ENCODE measurements around the gene KRT79.

Gene KRT79

GRCh38 chr12:52788876-52789636 lies 45.1 kb downstream of the KRT79 start:
- no peak for DNase-seq

DNA sequence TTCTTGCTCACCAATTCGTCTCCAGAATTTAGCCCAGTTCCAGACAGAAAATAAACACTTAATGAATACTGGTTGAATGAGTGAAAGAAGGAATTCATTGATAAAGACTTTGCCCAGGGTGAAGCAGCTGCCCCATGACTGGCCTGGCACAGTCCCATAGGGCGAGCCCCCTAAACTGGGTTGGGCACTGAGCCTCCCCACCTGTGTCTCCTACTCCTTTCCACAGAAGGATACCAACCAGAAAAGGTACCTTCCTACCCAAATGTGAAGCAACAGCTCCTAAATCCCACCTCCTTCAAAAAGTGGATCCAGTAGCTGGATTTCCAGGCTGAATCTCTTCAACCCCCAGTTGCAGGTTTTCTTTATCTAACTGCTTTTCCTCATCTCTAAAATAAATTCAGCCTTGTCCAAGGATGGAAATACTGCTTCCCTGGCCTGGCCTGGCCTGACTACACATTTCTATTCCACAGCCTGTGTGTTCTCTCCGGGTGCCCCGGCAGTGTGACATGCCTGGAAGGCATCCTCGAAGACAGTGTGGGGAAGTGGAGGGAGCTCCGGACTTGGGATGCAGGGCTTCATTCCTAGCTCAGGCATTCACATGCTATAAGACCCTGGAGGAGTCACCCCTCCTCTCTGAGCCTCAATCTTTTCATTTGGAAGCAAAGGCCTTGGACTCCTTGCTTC lies 45.8 kb downstream of the KRT79 start:
- no peak for DNase-seq

DNA sequence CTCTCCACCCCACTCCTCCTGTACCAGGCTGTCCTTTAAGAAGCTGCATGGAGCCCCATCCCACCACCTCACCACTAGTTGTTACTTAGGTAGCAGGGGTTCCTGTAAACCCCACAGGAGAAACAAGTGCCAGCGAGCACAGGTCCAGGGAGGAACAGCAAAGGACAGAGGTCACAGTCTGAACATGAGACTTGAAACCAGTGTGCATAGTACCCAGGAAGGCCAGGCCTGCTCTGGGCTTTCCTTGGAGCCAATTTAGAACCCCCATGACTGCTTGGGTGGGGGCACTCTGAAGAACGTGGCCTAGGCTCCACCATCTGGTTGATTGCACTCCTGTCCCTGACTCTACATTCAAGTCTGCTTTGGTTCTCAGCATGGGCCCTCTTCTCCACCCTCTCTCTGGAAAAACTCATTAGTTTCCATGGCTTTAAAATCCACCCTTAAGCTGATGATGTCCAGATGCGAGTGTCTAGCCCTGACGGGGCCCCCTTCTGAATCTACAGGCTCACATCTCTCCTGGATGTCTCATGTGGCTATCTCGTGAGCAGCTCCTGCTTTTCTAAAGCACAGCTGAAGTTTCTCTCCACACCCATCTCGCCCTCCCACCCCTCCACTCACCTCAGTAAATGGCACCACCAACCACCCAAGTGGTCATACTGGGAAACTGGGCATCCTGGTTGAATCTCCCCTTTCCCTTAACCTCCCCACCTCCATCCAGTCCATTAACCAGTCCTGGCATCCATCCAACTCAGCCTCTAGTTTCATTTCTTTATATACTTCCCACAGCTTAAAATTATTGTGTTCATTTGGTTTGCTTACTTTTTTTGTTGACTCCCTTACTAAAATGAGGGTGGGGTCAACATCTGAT lies 46.6 kb downstream of the KRT79 start:
- no peak for DNase-seq

DNA sequence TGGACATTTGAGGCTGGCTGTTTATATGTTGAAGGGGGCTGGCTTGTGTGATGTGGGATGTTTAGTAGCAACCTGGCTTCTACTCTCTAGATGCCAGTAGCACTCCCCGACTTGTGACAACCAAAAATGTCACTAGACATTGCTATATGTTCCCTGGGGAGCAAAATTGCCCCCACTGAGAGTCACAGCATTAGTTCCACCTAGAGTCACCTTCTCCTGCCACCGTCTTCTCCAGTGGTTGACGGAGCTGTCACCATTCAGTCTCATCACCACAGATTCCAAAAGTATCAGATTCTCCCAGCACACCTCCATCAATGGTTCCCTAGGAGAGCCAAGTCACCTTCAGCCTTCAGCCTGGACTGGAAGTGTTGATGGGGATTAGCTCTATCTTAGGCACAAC lies 49.2 kb downstream of the KRT79 start:
- no peak for DNase-seq

DNA sequence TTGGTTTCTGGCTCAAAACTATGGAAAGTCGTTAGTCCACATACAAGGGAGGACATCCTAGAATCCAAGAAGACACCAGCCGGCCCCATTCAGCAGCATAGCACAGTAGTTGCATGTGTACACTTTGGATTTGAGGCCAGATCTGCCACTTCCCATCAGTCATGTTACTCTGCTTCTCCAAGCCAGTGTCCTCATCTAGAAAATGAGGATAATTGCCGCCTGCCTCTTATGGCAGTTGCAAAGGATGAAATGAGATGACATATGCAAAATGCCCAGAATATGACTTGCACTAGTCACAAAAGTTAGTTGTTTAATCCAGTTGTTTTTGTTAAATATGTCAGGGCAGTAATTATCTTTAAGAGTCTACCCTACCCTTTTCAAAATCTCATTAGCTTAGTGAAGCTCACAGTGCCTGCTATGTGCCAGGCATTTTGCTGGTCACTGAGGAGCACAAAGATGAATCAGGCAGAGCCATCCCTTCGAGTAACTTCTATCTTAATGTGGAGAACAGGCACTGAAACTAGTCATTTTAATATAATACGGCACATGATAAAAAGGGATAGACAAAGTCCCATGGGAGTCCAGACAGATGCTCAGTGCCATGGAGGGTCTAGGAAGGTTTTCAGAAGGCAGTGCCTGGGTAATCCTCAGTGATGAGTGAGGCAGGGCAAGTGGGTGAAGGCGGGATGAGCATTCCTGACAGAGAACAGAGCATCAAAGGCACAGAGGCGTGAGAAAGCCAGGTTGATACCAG lies 50.4 kb downstream of the KRT79 start:
- no peak for DNase-seq

GRCh38 chr12:52782502-52782901 lies 51.6 kb downstream of the KRT79 start:
- DNase-seq: no peak

DNA sequence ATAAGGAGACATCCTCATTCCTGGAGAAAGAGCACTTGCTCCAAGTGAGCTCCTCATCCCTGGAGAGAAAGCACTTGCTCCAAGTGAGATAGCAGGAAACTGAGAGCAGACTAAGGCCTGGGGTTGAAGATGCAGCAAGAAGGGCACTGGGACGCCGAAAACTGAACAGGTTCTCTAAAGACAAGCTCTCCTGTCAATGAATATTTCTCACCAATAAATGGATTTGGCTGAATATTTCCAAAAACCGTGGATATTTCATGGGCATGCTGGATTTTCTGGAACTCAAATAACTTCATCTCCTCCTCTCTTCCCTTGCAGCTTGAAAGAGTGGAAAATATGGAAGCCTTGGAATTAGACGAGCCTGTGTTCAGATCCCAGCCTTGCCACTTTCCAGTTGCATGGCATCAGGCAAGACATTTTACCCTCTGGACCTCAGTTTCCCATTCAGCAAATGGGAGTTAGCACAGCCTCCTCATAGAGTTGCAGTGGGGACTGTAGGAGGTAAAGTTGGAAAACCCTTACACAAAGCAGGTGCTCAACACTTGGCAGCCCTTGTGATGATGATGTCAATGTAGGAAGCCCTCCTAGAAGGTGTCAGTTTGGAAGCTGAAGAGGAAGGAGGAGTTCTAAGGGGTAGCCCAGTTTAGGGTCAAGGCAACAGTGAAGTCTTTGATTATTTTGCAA lies 52.6 kb downstream of the KRT79 start:
- DNase-seq: no peak

DNA sequence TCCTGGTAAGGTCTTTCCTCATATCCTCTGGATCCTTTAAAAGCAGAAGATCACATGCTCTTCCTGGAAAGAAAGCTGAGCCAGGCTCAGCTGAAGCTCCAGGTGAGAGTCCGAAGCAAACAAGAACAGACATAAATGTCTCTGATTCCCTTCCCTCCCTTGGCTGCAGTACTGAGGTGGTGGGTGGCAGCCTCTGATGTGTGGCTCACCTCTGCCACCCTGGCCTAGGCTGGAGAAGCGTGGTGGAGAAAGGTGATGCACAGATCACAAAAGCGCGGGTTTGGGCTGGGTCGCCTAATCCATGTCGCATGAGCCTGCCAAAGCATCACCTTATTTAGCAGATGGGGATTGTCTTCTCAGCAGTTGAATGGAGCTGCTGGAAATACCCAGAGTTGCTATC lies 54.2 kb downstream of the KRT79 start:
- DNase-seq: no peak

DNA sequence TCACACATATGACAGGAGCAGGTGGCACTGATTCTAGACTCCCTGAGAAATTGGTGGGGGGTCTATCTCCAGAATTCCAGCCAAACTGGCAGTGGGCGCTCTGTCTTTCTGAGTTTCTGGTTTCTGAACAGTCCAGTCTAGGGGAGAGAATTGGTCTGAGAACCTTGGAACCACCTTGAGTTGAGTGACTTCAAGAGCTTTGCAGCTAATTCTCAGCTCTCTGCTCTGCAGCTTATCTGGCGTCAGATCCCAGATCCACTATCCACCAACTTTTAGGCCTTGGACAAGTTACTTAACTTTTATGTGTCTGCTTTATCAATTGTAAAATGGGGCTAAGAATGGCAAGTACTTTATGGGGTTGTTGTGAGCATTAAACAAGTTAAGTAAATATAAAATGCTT lies 55.3 kb downstream of the KRT79 start:
- DNase-seq: no peak

DNA sequence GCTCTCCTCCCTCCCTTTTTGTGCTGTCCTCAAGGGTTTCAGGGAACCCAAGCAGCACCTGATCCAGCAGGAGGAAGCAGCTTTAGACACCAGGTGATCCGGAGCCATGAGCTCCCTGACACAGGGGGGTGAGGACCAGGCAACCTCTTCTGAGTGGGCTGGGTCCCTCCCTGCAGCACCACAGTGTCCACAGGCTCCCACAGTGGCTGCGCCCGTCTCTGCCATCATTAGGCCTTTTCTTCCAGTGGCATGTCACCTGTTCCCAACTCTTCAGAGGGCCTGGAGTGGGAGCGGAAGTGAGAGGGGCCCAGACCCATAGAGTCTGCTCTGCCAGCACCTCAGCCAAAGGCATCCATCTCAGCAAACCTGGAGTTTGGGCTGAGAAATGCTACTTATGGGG lies 56.5 kb downstream of the KRT79 start:
- DNase-seq: no peak

DNA sequence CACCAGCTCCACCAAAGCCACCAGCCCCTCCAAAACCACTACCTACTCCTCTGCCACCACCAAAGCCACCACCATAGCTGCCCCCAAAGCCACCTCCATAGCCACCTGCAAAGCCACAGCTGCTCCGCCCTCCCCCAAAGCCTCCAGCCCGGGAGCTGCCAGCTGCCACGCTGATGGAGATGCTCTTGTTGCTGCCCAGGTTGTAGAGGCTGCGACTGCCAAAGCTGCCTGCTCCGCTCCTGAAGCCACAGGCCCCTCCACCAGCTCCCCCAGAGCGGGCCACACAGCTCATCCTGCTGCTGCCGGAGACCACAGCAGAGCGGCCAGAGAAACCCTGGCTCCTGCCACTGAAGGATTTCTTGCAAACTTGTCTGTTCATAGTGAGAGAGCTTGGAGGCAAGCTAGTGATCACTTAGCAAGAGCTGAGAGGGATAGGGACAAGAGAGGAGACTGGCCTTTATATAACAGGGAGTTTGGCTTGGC lies 57.2 kb downstream of the KRT79 start, which contains the start of gene KRT76:
TSS of gene KRT76 (minus strand) at position 433 of the 483 bp plus-strand sequence. CDS start at position 379, 54 bp downstream.
- no peak for DNase-seq

- no peak for DNase-seq
These were observed 57.7 kb downstream of the KRT79 start for GRCh38 chr12:52776435-52776834.

DNA sequence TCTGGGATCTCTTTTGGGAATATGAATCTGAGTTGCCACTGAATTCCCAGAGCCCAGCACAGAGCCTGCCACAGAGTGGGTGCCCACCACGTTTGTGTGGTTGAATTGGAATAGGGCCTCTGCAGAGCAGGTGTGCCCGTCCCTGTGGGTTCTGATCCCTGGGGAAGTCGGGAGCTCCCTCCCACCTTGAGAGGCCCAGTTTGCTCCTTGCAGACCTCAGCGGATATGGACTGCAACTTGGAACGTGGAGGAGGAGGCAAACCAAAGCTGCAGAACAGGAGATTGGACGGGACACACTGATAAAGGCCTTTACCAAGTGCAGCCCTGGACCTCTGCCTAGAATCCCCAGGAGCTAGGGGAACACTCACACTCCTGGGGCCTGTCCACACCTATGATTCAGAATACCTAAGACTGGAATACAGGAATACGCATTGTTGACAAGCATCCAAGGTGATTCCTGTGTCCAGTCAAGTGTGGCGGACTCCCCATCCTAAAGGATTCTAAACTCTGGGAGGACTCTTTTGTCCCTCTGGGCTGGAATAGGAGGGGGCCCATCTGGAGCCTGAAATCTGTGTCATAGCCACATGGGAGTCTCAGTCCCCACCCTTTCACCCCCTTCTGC lies 59.4 kb downstream of the KRT79 start:
- no peak for DNase-seq

DNA sequence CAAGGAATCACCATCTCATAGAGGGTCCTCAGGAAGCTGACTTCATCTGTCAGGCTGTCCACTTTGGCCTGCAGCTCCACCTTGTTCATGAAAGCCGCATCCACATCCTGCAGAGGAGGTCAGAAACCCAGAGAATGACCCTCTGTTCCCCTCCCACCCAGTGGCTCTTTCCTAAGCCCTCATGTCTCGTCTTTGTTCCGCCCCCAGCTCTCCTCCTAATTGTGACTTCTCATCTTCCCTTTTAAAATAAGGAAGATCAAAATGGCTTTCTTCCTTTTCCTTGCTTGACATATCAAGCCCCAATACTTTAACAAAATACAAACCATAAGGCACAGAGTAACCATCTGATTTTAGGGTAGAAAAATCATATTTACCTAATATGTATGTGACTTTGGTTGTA lies 61.3 kb downstream of the KRT79 start:
- no peak for DNase-seq

GRCh38 chr12:52772188-52772587 lies 61.9 kb downstream of the KRT79 start:
- DNase-seq: no peak

- no peak for DNase-seq
These were observed 62.6 kb downstream of the KRT79 start for GRCh38 chr12:52771505-52771904.
